ENCODE measurements around the gene MAST2.

MAST2 gene

GRCh38 chr1:46020010-46020409 lies 216.6 kb downstream of the MAST2 start:
- no peak for DNase-seq (ENCODE audit: low read depth in 1 of 2, low spot score in 1 of 2)
- in situ Hi-C loops (cut with HindIII; ENCODE audit: low pct_unique_long_range_greater_than_20kb, low sequenced_read_pairs), result no loop called here
- no peak for TF ChIP-seq JUND (IDR thresholded peaks at IDR 0.05; ENCODE audit: low read depth)

- peak in 1 of 2 experiments; percentile 25 for DNase-seq (ENCODE audit: low read depth in 1 of 2, low spot score in 1 of 2)
- no peak for TF ChIP-seq JUND (IDR thresholded peaks at IDR 0.05; ENCODE audit: low read depth)
- in situ Hi-C loops (cut with HindIII; ENCODE audit: low pct_unique_long_range_greater_than_20kb, low sequenced_read_pairs), result no loop called here
Measured at GRCh38 chr1:46021046-46021996, 217.9 kb downstream of the MAST2 start.

GRCh38 chr1:46026531-46026930 lies 223.1 kb downstream of the MAST2 start:
- TF ChIP-seq JUND (IDR thresholded peaks at IDR 0.05; ENCODE audit: low read depth), result no peak
- no peak for DNase-seq (ENCODE audit: low read depth in 1 of 2, low spot score in 1 of 2)
- in situ Hi-C loops (cut with HindIII; ENCODE audit: low pct_unique_long_range_greater_than_20kb, low sequenced_read_pairs), result no loop called here

GRCh38 chr1:46027788-46028573 lies 224.6 kb downstream of the MAST2 start:
- TF ChIP-seq JUND (IDR thresholded peaks at IDR 0.05; ENCODE audit: low read depth), result no peak
- in situ Hi-C loops (cut with HindIII; ENCODE audit: low pct_unique_long_range_greater_than_20kb, low sequenced_read_pairs), result no loop called here
- no peak for DNase-seq (ENCODE audit: low read depth in 1 of 2, low spot score in 1 of 2)

GRCh38 chr1:46030074-46030870 lies 226.9 kb downstream of the MAST2 start:
- in situ Hi-C loops (cut with HindIII; ENCODE audit: low pct_unique_long_range_greater_than_20kb, low sequenced_read_pairs), result no loop called here
- no peak for DNase-seq (ENCODE audit: low read depth in 1 of 2, low spot score in 1 of 2)

GRCh38 chr1:46030876-46031660 lies 227.7 kb downstream of the MAST2 start:
- no peak for TF ChIP-seq JUND (IDR thresholded peaks at IDR 0.05; ENCODE audit: low read depth)
- no peak for DNase-seq (ENCODE audit: low read depth in 1 of 2, low spot score in 1 of 2)
- in situ Hi-C loops (cut with HindIII; ENCODE audit: low pct_unique_long_range_greater_than_20kb, low sequenced_read_pairs), result no loop called here

More at GRCh38 chr1:46030074-46030870, 226.9 kb downstream of the MAST2 start:
- no peak for TF ChIP-seq JUND (IDR thresholded peaks at IDR 0.05; ENCODE audit: low read depth)

- no peak for TF ChIP-seq JUND (IDR thresholded peaks at IDR 0.05; ENCODE audit: low read depth)
- DNase-seq (ENCODE audit: low read depth in 1 of 2, low spot score in 1 of 2), result no peak
- in situ Hi-C loops (cut with HindIII; ENCODE audit: low pct_unique_long_range_greater_than_20kb, low sequenced_read_pairs), result no loop called here
Measured at GRCh38 chr1:46034601-46035516, 231.4 kb downstream of the MAST2 start.

- in situ Hi-C loops (cut with HindIII; ENCODE audit: low pct_unique_long_range_greater_than_20kb, low sequenced_read_pairs), result no loop called here
- no peak for TF ChIP-seq JUND (IDR thresholded peaks at IDR 0.05; ENCODE audit: low read depth)
- DNase-seq (ENCODE audit: low read depth in 1 of 2, low spot score in 1 of 2), result peak; percentile 35 to 79
Measured at GRCh38 chr1:46036894-46037839, 233.8 kb downstream of the MAST2 start.

- in situ Hi-C loops (cut with HindIII; ENCODE audit: low pct_unique_long_range_greater_than_20kb, low sequenced_read_pairs), result no loop called here
- no peak for DNase-seq (ENCODE audit: low read depth in 1 of 2, low spot score in 1 of 2)
- TF ChIP-seq JUND (IDR thresholded peaks at IDR 0.05; ENCODE audit: low read depth), result no peak
Measured at GRCh38 chr1:46039571-46040052, 236.2 kb downstream of the MAST2 start.

GRCh38 chr1:46041551-46041950 lies 238.1 kb downstream of the MAST2 start:
- TF ChIP-seq JUND (IDR thresholded peaks at IDR 0.05; ENCODE audit: low read depth), result no peak
- no peak for DNase-seq (ENCODE audit: low read depth in 1 of 2, low spot score in 1 of 2)
- in situ Hi-C loops (cut with HindIII; ENCODE audit: low pct_unique_long_range_greater_than_20kb, low sequenced_read_pairs), result no loop called here

Data from T47D (cell line).